ENCODE results near the gene NSUN2. TPM values are rescaled to one million over a fixed set of nuclear protein-coding genes. Genes with fewer than 3 reads are reported as not detected.

NSUN2 gene
- polyA plus RNA-seq, 1 donor = 83.8 TPM

DNA sequence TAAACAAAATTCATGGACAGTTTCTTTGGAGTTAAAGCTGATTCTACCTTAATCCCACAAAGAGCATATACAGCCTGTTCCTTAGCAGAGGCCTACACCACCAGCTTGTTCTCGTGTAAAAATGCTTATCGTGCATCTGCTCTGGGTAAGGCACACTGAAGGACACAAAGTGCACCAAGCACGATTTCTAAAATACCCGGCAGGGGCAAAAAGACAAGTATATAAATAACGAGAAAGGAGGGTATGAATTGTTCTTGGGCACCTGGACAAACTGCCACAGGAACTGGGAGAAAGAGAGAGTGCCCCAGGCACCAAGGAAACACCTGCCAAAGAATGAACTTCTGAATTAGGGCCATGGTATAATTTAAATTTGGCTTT, 25.3 kb downstream of the NSUN2 start:
- H3K36me3 ChIP-seq (ENCODE audit: control insufficient read depth, insufficient read depth, low read length) = peaks cover 89% of the 10 kb centered on the region
- WGBS (ENCODE audit: insufficient coverage, low lambda C conversion rate) = 100% methylated on average over 3 of the region's 5 CpGs

DNA sequence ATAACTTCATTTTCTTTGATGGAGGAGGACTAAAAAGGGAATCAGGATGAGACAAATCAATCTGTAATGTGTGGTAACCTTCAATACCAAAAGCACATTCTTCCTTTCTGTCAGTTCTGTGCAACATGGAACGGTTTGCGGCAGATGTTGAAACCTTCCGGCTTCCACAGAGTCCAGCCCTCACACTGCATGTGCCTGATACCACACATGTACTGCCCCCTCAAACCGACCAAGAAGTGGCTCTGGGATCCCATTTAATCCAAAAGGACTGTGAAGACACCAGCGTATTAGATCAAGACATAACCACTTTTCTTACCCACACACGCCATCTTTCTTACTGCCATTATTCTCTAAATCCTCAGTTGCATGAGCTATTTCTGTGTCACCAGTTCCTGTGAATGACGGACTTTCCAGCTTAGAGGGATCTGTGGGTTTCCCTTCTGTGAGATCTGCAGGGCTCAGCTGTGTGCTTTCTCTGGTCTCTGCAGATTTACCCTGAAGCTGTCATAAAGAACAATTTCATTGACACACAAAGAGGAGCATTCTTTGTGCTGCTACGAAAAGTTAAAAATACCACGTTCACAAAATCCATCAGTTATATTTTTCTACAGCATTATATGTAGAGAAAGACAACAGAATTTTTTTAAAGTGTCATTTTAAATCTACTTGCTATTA, 25.8 kb downstream of the NSUN2 start:
- Histone ChIP-seq H3K27me3 (ENCODE audit: control insufficient read depth, insufficient read depth, low read length) (no peaks in the 10 kb centered on the region), H3K4me1 (ENCODE audit: control insufficient read depth, insufficient read depth, low read length) (no peaks in the 10 kb centered on the region), H3K36me3 (ENCODE audit: control insufficient read depth, insufficient read depth, low read length) (peaks cover 89% of the 10 kb centered on the region), H3K4me3 (ENCODE audit: low read length) (no peak overlapping the region), H3K27ac (ENCODE audit: low read length) (no peak overlapping the region), H3K9me3 (ENCODE audit: control insufficient read depth, low read depth, low read length) (no peaks in the 10 kb centered on the region)
- 100% methylated on average over 5 of the region's 9 CpGs for WGBS (ENCODE audit: insufficient coverage, low lambda C conversion rate)
- DNase-seq = no peak

More for the DNA sequence above, 25.3 kb downstream of the NSUN2 start:
- Histone ChIP-seq H3K4me1 (ENCODE audit: control insufficient read depth, insufficient read depth, low read length) (no peaks in the 10 kb centered on the region), H3K4me3 (ENCODE audit: low read length) (no peak overlapping the region), H3K27ac (ENCODE audit: low read length) (no peak overlapping the region), H3K27me3 (ENCODE audit: control insufficient read depth, insufficient read depth, low read length) (no peaks in the 10 kb centered on the region), H3K9me3 (ENCODE audit: control insufficient read depth, low read depth, low read length) (no peaks in the 10 kb centered on the region)
- DNase-seq = no peak

DNA sequence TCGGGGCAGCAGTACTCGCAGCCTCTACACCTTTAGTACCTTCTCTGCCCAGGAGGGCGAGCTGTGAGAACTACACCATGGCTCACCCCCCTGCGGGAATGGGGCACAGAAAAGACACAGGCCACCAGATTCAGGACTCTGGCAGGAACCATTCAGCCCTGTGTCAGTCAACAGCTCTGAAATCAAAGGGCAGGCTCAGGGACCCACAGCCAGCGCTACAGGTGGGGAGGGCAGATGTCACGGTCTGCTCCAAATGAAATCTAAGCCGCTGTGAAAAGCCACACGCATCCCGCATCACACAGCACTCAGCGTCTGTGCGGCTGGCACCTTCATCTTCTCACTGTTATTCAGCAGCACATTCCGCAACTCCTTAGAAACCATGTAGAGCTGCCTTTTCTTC, 27.9 kb downstream of the NSUN2 start:
- no CpG with 5 or more reads among the region's 12 CpGs for WGBS (ENCODE audit: insufficient coverage, low lambda C conversion rate)

DNA sequence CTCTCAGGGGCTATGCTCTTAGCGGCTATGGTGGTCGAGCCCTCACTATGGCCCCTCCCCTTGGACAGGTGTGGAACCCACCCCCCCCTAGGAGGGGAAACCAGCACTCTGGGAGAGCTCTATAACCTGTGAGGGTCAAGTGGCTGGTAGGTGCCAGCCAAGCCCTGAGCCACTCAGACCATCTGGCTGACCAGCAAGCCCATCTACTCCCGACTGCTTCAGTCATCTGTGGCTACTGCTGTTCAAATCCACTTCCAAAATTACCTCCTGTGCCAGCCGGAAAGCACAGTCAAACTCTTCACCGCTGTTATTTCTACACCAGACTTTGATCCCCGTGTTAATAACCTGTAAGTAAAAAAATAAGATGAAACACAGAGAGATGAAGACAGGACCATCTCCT, 28.5 kb downstream of the NSUN2 start:
- Histone ChIP-seq H3K27me3 (ENCODE audit: control insufficient read depth, insufficient read depth, low read length) (no peaks in the 10 kb centered on the region), H3K9me3 (ENCODE audit: control insufficient read depth, low read depth, low read length) (no peaks in the 10 kb centered on the region), H3K27ac (ENCODE audit: low read length) (no peak overlapping the region), H3K36me3 (ENCODE audit: control insufficient read depth, insufficient read depth, low read length) (peaks cover 88% of the 10 kb centered on the region), H3K4me3 (ENCODE audit: low read length) (no peak overlapping the region), H3K4me1 (ENCODE audit: control insufficient read depth, insufficient read depth, low read length) (no peaks in the 10 kb centered on the region)
- no peak for DNase-seq
- WGBS (ENCODE audit: insufficient coverage, low lambda C conversion rate) = no CpG with 5 or more reads among the region's 6 CpGs

More for the DNA sequence above, 27.9 kb downstream of the NSUN2 start:
- Histone ChIP-seq H3K27ac (ENCODE audit: low read length) (no peak overlapping the region), H3K36me3 (ENCODE audit: control insufficient read depth, insufficient read depth, low read length) (peaks cover 88% of the 10 kb centered on the region), H3K27me3 (ENCODE audit: control insufficient read depth, insufficient read depth, low read length) (no peaks in the 10 kb centered on the region), H3K4me3 (ENCODE audit: low read length) (no peak overlapping the region), H3K4me1 (ENCODE audit: control insufficient read depth, insufficient read depth, low read length) (no peaks in the 10 kb centered on the region), H3K9me3 (ENCODE audit: control insufficient read depth, low read depth, low read length) (no peaks in the 10 kb centered on the region)
- no peak for DNase-seq

DNA sequence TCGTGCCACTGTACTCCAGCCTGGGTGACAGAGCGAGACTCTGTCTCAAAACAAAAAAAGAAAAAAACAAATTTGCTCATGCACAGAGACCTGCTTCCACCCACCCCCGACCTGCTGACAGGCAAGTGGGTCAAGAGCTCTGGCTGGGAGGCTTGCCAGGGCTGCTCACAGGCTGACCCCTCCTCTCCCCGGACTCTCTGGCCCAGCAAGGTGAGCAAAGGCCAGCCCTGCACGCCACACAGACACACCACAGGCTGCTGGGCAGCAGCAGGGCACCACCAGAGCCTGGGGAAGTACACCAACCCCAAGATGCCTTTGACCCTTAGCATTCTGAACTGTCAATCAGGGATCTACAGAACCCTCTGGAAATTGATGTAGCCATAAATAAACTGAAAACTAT, 29.2 kb downstream of the NSUN2 start:
- no CpG with 5 or more reads among the region's 5 CpGs for WGBS (ENCODE audit: insufficient coverage, low lambda C conversion rate)
- Histone ChIP-seq H3K4me3 (ENCODE audit: low read length) (no peak overlapping the region), H3K27me3 (ENCODE audit: control insufficient read depth, insufficient read depth, low read length) (no peaks in the 10 kb centered on the region), H3K27ac (ENCODE audit: low read length) (no peak overlapping the region), H3K36me3 (ENCODE audit: control insufficient read depth, insufficient read depth, low read length) (peaks cover 84% of the 10 kb centered on the region), H3K4me1 (ENCODE audit: control insufficient read depth, insufficient read depth, low read length) (no peaks in the 10 kb centered on the region), H3K9me3 (ENCODE audit: control insufficient read depth, low read depth, low read length) (no peaks in the 10 kb centered on the region)
- DNase-seq = no peak

DNA sequence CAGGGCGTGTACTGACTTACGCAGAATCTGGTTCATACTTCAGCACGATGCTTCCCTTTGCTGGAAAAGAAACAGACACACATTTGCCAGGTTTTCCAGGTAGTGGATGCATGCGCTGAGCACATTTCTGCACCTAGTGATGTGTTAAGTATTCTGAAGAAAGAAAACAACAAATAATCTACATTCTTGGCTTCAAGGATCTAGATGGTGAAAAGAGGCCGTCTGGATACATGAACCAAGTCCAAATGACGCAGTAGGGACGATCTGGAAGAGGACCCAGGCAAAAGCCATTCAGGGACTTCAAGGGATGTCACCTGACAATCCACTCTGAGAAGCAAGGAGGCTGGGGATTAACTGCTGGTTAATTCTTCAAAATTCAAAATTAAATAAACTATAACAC, 30.4 kb downstream of the NSUN2 start:
- WGBS (ENCODE audit: insufficient coverage, low lambda C conversion rate) = 100% methylated on average over 3 of the region's 7 CpGs
- H3K36me3 ChIP-seq (ENCODE audit: control insufficient read depth, insufficient read depth, low read length) = peaks cover 83% of the 10 kb centered on the region

DNA sequence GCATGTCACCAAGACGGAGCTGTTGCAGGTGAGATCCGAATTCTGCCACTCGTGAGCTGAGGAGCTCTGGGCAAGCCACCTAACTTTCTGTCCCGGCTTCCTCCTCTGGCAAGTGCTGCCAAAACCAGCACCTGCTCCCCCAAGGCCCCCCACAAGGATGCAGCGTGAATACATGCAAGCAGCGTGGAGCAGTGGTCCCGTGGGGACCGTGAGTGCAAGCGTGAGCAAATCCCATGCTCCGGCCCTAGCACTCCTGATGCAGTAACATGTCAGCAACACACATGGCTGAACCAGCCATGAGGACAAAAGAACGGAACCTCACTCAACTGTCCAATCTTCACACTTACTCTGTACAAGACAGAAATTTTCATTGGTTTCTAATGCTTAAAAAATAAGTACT, 31.0 kb downstream of the NSUN2 start:
- no peak for DNase-seq
- peaks cover 77% of the 10 kb centered on the region for H3K36me3 ChIP-seq (ENCODE audit: control insufficient read depth, insufficient read depth, low read length)
- no peak overlapping the region for H3K27ac ChIP-seq (ENCODE audit: low read length)
- no peaks in the 10 kb centered on the region for H3K4me1 ChIP-seq (ENCODE audit: control insufficient read depth, insufficient read depth, low read length)
- no peak overlapping the region for H3K4me3 ChIP-seq (ENCODE audit: low read length)
- WGBS (ENCODE audit: insufficient coverage, low lambda C conversion rate) = 80% methylated on average over 1 of the region's 11 CpGs
- no peaks in the 10 kb centered on the region for H3K9me3 ChIP-seq (ENCODE audit: control insufficient read depth, low read depth, low read length)
- H3K27me3 ChIP-seq (ENCODE audit: control insufficient read depth, insufficient read depth, low read length) = no peaks in the 10 kb centered on the region

More for the DNA sequence above, 30.4 kb downstream of the NSUN2 start:
- DNase-seq = no peak
- no peak overlapping the region for H3K4me3 ChIP-seq (ENCODE audit: low read length)
- H3K4me1 ChIP-seq (ENCODE audit: control insufficient read depth, insufficient read depth, low read length) = no peaks in the 10 kb centered on the region
- H3K27me3 ChIP-seq (ENCODE audit: control insufficient read depth, insufficient read depth, low read length) = no peaks in the 10 kb centered on the region
- H3K9me3 ChIP-seq (ENCODE audit: control insufficient read depth, low read depth, low read length) = no peaks in the 10 kb centered on the region
- H3K27ac ChIP-seq (ENCODE audit: low read length) = no peak overlapping the region

DNA sequence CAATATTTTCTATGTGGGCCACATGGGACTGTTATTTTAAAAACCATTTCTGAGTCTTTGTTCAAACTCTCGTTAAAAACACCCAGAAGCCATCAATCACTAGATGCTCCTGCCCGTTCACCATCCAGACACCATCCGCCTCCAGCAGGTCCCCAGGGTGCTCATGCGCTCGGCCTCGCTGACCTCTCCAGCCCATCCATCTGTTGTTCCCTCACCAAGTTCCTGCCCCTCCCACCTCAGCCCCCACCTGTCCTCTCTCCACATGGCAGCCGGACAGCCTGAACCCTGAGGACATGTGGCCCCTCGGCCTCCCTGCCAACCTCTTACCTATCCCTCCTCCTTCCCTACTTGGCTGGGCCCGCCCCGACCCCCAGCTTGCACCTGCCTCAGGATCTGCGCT, 31.6 kb downstream of the NSUN2 start:
- H3K4me3 ChIP-seq (ENCODE audit: low read length) = no peak overlapping the region
- H3K36me3 ChIP-seq (ENCODE audit: control insufficient read depth, insufficient read depth, low read length) = peaks cover 76% of the 10 kb centered on the region
- WGBS (ENCODE audit: insufficient coverage, low lambda C conversion rate) = 80% methylated on average over 1 of the region's 11 CpGs
- no peaks in the 10 kb centered on the region for H3K9me3 ChIP-seq (ENCODE audit: control insufficient read depth, low read depth, low read length)
- no peaks in the 10 kb centered on the region for H3K4me1 ChIP-seq (ENCODE audit: control insufficient read depth, insufficient read depth, low read length)
- no peak for DNase-seq
- no peak overlapping the region for H3K27ac ChIP-seq (ENCODE audit: low read length)
- H3K27me3 ChIP-seq (ENCODE audit: control insufficient read depth, insufficient read depth, low read length) = no peaks in the 10 kb centered on the region

DNA sequence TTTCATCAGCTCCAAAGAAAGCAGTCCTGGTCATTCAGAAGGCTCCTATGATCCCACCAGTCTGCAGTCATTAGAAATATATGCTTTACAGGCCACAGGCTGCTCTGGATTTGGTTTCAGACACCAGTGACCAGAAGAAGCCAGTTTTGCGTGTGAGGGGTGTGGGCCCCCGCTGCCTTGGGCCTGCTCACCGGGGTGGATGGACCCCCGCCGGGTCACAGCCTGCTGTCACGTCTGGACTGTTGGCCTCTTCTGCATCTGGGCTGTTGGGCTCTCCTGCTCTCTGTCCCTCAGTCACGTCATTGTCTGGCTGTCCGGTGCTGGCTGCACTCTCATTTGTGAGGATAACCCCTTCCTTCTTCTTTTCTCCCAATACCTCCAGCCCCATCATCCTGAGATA, 33.1 kb downstream of the NSUN2 start:
- Histone ChIP-seq H3K4me1 (ENCODE audit: control insufficient read depth, insufficient read depth, low read length) (no peaks in the 10 kb centered on the region), H3K36me3 (ENCODE audit: control insufficient read depth, insufficient read depth, low read length) (peaks cover 63% of the 10 kb centered on the region), H3K27me3 (ENCODE audit: control insufficient read depth, insufficient read depth, low read length) (no peaks in the 10 kb centered on the region), H3K27ac (ENCODE audit: low read length) (no peak overlapping the region), H3K9me3 (ENCODE audit: control insufficient read depth, low read depth, low read length) (no peaks in the 10 kb centered on the region), H3K4me3 (ENCODE audit: low read length) (no peak overlapping the region)
- WGBS (ENCODE audit: insufficient coverage, low lambda C conversion rate) = 49% methylated on average over 3 of the region's 8 CpGs
- DNase-seq = no peak

DNA sequence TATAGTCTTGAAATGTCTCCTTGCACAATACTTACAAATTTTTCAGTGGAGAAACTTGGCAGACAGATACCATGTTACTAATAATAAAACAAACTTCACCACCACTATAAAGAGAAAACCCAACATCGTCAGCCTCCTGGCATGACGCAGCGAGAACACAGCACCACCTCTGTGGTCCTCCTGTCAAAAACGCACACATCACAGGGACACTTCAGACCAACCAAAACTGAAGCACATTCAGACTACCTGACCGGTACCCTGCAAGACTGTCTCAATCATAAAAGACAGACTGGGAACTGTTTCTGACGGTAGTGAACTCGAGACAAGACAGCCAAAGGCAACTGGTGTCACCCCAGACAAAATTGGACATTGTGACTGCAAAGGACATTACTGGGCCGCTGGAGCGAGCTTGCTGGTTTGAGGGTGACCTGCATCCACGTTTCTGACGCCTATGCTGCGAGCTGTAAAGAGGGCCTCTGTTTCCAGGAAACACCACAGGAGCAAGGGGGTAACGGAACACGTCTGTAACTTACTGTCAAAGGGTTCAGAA, 34.4 kb downstream of the NSUN2 start:
- Histone ChIP-seq H3K27ac (ENCODE audit: low read length) (no peak overlapping the region), H3K4me1 (ENCODE audit: control insufficient read depth, insufficient read depth, low read length) (no peaks in the 10 kb centered on the region), H3K36me3 (ENCODE audit: control insufficient read depth, insufficient read depth, low read length) (peaks cover 51% of the 10 kb centered on the region), H3K9me3 (ENCODE audit: control insufficient read depth, low read depth, low read length) (no peaks in the 10 kb centered on the region), H3K27me3 (ENCODE audit: control insufficient read depth, insufficient read depth, low read length) (no peaks in the 10 kb centered on the region), H3K4me3 (ENCODE audit: low read length) (no peak overlapping the region)
- no peak for DNase-seq
- no CpG with 5 or more reads among the region's 14 CpGs for WGBS (ENCODE audit: insufficient coverage, low lambda C conversion rate)

DNA sequence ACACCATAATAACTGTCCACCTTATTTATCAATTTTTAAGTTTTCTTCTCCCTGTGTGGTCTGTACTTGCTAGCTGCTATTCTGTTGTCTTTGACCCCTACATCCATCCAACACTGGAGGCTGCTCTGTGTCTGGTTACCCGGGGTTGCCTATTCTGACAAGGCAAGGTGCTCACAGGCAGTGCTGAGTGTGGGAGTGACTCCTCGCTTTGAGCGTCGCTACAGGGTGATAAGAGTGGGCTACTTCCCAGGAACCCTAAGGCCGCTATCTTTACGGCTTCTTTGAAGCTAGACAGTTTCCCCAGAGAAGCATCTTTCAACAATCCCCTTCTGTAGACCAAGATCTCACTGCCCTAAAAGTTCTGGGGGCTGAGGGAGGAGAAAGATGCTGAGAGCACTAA, 35.3 kb downstream of the NSUN2 start:
- no peaks in the 10 kb centered on the region for H3K27me3 ChIP-seq (ENCODE audit: control insufficient read depth, insufficient read depth, low read length)
- no peaks in the 10 kb centered on the region for H3K4me1 ChIP-seq (ENCODE audit: control insufficient read depth, insufficient read depth, low read length)
- no peak overlapping the region for H3K27ac ChIP-seq (ENCODE audit: low read length)

More for the DNA sequence above, 35.3 kb downstream of the NSUN2 start:
- WGBS (ENCODE audit: insufficient coverage, low lambda C conversion rate) = no CpG with 5 or more reads among the region's 6 CpGs
- peaks cover 44% of the 10 kb centered on the region for H3K36me3 ChIP-seq (ENCODE audit: control insufficient read depth, insufficient read depth, low read length)
- H3K4me3 ChIP-seq (ENCODE audit: low read length) = no peak overlapping the region
- no peak for DNase-seq
- H3K9me3 ChIP-seq (ENCODE audit: control insufficient read depth, low read depth, low read length) = no peaks in the 10 kb centered on the region

Data from large intestine (tissue), 3 donors.